ENCODE data around the gene RCN2. TPM values are rescaled to one million over a fixed set of nuclear protein-coding genes. Genes with fewer than 3 reads are reported as not detected.
"Not testable (repeated sequence)": the region's sequence is repeated elsewhere in the genome, so short reads cannot be mapped to it uniquely, and the experiment has no call there.

RCN2 gene, protein sequence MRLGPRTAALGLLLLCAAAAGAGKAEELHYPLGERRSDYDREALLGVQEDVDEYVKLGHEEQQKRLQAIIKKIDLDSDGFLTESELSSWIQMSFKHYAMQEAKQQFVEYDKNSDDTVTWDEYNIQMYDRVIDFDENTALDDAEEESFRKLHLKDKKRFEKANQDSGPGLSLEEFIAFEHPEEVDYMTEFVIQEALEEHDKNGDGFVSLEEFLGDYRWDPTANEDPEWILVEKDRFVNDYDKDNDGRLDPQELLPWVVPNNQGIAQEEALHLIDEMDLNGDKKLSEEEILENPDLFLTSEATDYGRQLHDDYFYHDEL
- 35.9 and 42.0 TPM in 2 replicates for total RNA-seq

DNA sequence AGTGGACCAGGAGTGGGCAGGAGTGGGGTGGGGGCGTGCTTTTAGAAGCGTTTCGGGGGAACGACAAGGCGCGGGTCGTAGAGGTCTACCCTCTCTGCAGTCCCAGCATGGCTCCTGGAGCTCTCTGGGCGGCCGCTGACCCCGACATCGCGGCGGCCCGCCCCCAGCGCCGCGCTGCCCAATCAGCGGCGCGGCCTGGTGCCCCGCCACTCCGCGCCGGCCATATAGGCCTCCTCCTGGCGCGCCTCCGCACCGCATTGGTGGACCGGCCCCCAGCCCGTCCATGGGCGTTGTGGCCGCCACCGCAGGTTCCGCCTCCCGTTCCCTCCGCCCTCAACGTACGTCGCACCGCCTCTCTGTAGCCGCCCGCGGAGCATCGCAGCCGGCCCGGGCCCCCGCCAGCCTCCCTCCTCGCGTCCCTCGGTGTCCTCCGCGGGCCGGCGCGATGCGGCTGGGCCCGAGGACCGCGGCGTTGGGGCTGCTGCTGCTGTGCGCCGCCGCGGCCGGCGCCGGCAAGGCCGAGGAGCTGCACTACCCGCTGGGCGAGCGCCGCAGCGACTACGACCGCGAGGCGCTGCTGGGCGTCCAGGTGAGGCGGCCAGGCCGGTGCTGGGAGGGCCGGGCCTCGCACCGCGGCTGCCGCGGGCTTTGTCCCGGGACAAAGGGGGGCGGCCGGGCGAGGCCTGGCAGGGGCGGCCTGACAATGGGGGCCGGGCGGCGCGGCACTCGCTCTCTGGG is at the start of gene RCN2:
TSS of gene RCN2 (plus strand) at position 353 of the 738 bp plus-strand sequence. CDS start at position 446, 93 bp downstream.
- peak; percentile 79 to 96 for DNase-seq (ENCODE audit: low read depth in 2 of 2)

DNA sequence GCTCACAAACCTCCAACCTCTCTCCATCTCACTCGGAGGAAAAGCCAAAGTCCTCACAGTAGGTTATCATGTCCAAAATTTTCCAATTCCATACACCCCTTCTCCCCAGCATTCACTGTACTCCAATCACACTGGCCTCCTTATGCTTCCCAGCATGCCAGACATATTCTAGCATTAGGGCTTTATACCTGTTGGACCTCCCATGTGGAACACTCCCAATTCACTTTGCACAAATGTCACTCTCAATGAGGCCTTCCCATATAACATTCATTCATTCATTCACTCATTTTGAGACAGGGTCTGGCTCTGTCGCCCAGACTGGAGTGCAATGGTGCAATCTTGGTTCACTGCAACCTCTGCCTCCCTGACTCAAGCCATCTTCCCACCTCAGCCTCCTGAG is 46.3 kb upstream of the RCN2 start:
- no peak for DNase-seq (ENCODE audit: low read depth in 2 of 2)

DNA sequence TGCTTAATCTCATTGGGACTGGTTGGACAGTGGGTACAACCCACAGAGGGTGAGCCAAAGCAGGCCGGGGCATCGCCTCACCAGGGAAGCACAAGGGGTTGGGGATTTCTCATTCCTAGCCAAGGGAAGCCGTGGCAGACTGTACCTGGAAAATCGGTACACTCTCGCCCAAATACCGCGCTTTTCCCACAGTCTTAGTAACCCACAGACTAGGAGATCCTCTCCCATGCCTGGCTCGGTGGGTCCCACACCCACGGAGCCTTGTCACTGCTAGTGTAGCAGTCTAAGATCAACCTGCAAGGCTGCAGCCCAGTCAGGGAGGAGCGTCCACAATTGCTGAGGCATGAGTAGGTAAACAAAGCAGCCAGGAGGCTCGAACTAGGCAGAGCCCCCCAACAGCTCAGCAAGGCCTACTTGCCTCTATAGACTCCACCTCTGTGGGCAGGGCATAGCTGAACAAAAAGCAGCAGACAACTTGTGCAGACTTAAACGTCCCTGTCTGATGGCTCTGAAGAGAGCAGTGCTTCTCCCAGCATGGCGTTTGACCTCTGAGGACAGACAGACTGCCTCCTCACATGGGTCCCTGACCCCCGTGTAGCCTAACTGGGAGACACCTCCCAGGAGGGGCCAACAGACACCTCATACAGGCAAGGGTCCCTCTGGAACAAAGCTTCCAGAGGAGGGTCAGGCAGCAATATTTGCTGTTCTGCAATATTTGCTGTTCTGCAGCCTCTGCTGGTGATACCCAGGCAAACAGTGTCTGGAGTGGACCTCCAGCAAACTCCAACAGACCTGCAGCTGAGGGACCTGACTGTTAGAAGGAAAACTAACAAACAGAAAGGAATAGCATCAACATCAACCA is 44.0 kb upstream of the RCN2 start:
- DNase-seq (ENCODE audit: low read depth in 2 of 2), result not testable (repeated sequence)

DNA sequence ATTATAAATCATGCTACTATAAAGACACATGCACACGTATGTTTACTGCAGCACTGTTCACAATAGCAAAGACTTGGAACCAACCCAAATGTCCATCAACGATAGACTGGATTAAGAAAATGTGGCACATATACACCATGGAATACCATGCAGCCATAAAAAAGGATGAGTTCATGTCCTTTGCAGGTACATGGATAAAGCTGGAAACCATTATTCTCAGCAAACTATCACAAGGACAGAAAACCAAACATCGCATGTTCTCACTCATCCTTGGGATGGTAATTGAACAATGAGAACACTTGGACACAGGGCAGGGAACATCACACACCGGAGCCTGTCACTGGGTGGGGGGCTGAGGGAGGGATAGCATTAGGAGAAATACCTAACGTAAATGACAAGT is 38.7 kb upstream of the RCN2 start:
- DNase-seq (ENCODE audit: low read depth in 2 of 2), result not testable (repeated sequence)

DNA sequence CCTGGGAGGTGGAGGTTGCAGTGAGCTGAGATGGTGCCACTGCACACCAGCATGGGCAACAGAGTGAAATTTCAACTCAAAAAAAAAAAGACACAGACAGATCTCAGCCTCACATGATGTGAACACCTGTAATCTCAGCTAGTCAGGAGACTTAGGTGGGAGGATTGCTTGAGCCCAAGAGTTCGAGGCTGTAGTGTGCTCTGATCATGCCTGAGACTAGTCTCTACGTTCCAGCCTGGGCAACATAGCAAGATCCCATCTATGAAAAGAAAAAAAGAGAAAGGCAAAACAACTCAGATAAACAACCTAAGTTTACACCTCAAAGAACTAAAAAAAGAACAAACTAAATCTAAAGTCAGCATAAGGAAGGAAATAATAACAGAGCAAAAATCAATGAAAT is 37.4 kb upstream of the RCN2 start:
- no peak for DNase-seq (ENCODE audit: low read depth in 2 of 2)

DNA sequence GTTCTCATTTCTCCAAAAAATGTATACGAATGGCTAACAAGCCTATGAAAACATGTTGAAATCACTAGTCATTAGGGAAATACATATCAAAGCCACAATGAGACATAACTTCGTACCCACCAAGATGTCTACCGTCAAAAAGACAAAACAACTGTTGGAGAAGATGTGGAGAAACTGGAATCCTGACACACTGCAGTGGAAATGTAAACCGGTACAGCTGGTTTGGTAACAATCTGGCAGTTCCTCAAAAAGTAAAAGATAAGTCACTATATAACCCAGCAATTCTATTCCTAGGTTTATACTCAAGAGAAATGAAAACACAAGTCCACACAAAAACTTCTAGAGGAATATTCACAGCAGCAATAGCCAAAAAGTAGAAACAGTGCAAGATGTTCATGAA is 33.4 kb upstream of the RCN2 start:
- no peak for DNase-seq (ENCODE audit: low read depth in 2 of 2)

DNA sequence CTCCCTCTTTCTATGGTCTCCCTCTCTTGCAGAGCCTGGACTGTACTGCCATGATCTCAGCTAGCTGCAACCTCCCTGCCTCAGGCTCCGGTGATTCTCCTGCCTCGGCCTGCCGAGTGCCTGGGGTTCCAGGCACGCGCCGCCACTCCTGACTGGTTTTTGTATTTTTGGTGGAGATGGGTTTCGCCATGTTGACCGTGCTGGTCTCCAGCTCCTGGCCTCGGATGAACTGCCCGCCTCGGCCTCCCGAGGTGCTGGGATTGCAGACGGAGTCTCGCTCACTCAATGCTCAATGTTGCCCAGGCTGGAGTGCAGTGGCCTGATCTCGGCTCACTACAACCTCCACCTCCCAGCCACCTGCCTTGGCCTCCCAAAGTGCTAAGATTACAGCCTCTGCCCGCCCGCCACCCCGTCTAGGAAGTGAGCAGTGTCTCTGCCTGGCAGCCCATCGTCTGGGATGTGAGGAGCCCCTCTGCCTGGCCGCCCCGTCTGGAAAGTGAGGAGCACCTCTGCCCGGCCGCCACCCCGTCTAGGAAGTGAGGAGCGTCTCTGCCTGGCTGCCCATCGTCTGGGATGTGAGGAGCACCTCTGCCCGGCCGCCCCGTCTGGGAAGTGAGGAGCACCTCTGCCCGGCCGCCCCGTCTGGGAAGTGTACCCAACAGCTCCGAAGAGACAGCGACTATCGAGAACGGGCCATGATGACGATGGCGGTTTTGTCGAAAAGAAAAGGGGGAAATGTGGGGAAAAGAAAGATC is 32.2 kb upstream of the RCN2 start:
- not testable (repeated sequence) for DNase-seq (ENCODE audit: low read depth in 2 of 2)

DNA sequence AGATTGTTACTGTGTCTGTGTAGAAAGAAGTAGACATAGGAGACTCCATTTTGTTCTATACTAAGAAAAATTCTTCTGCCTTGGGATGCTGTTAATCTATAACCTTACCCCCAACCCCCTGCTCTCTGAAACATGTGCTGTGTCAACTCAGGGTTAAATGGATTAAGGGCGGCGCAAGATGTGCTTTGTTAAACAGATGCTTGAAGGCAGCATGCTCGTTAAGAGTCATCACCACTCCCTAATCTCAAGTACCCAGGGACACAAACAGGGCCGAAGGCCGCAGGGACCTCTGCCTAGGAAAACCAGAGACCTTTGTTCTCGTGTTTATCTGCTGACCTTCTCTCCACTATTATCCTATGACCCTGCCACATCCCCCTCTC is 31.6 kb upstream of the RCN2 start:
- not testable (repeated sequence) for DNase-seq (ENCODE audit: low read depth in 2 of 2)

DNA sequence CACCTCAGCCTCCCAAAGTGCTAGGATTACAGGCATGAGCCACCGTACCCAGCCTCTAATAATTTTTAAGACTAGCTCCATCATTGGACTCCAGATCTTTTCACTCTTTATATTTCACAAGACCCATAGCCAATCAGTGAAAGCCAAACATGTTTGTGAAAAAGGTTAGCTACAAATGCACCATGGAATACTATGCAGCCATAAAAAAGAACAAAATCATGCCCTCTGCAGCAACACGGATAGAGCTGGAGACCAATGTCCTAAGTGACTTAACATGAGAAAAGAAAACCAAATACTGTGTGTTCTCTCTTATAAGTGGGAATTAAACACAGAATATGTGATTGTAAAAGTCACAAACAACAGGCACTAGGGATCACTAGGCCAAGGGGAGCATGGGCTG is 29.6 kb upstream of the RCN2 start:
- no peak for DNase-seq (ENCODE audit: low read depth in 2 of 2)

DNA sequence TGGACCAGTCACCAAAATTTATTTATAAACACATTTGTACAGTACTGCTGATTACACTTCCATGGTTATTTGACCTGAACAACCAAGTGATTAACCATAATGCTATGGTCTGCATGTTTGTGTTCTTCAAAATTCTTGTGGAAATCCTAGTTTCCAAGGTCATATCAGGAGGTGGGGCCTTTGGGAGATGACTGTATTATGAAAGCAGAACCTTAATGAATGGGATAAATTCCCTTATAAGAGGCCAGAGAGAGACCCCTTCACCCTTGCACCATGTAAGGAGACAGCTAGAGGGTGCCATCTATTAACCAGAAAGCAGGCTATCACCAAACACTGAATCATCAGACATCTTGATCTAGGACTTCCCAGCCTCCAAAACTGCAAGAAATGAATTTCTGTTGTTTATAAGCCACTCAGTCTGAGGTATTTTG is 28.3 kb upstream of the RCN2 start:
- DNase-seq (ENCODE audit: low read depth in 2 of 2), result peak in 1 of 2 donors; percentile 43

DNA sequence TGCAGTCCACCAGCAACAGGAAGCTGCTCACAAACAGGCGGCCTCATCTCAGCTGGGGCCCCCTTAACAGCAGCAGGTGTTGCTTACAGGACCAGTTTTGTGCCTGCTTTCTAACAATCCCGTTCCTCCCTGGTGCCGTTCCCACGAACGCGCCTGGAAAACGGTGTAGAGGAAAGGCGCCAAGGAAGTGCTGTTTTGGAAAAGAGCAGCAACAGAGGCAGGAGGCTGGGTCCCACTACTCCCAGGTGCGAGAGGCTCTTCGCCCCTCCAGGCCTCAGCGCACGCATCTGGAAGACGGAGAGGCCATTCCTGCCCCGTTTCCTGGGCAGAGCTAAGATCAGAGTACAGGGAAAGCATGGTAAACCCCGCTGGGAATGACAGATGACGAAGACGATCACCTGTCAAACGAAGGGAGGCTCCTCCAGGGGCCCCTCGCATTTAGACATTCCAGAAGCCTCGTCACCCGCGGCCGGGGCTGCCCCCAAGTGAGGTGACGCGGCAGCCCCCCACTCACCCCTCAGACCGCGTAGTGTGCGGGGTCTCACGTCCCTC is 27.0 kb upstream of the RCN2 start:
- peak in 1 of 2 donors; percentile 36 for DNase-seq (ENCODE audit: low read depth in 2 of 2)

DNA sequence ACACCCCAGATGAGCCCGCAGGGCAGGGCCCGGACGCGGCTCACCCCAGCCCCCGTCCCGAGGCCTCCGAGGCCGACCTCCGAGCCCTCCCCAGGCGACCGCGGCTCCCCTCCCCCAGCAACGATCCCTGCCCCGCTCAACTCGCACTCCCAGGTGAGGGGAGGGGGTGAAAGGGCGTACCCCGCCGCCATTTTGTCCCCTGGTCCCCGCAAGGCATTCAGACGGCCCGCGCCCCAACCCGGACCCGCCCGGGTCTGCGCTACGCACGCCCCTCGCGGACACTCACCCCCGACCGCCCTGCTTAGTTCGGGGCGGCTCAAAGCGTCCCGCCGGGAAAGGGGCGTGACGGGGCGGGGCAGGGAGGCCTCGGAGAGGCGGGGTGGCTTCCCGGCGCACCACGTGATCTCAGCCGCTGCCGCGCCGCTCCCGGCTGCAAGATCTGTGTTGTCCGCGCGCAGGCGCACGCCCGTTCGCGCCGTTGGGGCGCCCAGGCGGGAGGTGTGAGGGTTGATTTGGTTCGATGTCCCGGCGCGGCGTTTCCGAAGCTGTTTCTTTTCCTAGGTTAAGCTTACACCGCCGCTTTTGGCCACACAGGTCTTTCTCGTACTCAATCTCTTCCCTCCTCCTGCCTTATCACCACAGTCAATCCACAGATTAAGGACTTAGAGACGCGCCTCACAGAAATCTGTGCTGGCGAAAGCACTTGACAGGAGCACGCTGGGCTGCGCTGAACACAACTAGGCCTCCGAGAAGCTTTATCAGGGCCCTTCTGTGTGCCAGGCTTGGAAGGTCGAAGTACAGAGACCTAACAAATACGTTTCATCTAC is 26.3 kb upstream of the RCN2 start, which contains the start of gene SCAPER:
TSS of gene SCAPER (minus strand) at position 328 of the 827 bp plus-strand sequence. CDS start 21,523 bp downstream, outside the sequence.
- DNase-seq (ENCODE audit: low read depth in 2 of 2), result peak; percentile 73 to 91

DNA sequence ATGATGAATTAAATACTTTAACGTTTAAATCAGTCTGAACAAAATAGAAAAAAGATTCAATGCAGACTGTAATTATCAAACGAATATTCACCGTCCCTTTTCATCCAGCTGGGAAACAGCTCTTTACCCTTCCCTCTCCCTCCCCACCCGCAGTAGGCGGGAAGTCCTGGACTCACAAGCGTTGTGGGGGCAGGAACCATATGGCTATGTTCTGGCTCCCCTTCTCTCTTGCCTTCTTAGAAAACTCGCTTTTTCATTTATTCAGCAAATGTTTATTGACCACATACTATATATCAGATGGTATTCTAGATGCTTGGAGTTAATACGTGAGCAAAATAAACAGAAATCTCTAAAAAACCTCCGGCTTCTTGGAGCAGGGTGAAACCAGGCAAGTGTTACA is 25.7 kb upstream of the RCN2 start:
- DNase-seq (ENCODE audit: low read depth in 2 of 2), result no peak

DNA sequence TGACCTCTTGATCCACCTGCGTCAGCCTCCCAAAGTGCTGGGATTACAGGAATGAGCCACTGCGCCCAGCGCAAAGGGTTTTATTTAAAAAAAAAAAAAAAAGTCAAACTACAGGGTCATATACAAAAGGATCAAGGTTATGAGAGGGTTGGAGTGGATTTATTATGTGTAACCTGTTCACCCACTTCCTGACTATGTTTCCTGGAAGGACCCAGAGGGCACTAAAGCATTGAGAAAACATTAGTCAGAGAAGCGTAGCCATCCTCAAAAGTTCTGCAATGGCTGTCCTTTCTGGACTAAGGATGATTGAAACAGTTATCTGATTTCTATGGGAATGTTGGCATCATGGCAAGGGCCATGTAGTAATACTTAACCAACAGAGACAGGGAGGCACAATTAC is 19.1 kb upstream of the RCN2 start:
- DNase-seq (ENCODE audit: low read depth in 2 of 2), result no peak

DNA sequence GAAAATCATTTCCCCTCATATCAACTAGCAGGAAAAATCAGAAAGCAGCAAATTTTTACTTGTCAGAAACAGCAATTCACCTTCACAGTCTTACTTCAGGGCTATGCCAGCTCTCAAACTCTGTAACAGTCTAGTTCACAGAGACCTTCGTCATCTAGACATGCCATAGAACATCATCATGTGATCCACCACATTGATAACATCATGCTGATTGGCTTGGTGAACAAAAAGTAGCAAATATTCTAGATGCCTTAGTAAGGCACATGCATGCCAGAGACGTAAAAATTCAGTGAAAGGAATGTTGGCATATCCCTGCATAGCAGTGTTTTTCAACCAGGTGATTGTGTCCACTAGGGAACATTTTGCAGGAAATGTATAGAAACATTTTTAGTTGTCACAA is 17.8 kb upstream of the RCN2 start:
- no peak for DNase-seq (ENCODE audit: low read depth in 2 of 2)

DNA sequence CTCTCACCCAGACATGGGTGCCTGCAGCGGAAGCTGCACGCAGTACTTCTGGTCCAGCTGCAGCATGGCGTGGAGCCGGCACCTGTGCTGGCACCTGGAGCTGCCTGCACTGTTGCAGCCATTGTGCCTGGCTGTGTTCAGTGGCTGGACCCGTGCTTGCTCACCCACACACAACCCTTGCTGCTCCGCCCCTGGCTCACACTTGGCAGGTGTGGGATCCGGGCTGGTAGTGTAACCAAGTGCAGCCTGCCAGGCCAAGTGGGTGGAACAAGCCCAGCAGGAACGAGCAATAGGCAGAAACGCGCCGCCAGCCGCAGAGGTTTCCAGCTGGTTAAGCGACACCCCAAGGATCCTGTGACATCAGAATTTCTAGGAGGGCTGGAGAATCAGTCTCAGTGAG is 15.2 kb upstream of the RCN2 start:
- no peak for DNase-seq (ENCODE audit: low read depth in 2 of 2)

DNA sequence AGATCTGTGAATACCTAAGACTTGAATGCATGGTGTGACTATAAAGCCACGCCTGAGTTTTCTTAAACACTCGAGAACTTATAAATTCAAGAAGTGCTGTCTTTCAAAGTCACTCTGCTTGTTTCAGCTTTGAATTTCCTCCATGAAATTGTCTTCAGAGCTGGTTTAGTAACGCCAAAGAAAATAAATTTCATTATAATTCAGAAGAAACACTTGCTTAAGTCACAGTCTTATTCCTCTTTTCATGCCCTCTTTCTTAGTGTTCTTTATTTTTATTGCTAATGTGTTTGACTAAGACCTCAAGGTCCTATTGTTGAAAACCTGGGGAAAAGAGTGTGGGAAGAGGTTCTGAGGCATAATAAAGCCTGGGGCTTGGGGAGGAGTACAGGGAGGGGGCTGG is 3.3 kb upstream of the RCN2 start:
- no peak for DNase-seq (ENCODE audit: low read depth in 2 of 2)

DNA sequence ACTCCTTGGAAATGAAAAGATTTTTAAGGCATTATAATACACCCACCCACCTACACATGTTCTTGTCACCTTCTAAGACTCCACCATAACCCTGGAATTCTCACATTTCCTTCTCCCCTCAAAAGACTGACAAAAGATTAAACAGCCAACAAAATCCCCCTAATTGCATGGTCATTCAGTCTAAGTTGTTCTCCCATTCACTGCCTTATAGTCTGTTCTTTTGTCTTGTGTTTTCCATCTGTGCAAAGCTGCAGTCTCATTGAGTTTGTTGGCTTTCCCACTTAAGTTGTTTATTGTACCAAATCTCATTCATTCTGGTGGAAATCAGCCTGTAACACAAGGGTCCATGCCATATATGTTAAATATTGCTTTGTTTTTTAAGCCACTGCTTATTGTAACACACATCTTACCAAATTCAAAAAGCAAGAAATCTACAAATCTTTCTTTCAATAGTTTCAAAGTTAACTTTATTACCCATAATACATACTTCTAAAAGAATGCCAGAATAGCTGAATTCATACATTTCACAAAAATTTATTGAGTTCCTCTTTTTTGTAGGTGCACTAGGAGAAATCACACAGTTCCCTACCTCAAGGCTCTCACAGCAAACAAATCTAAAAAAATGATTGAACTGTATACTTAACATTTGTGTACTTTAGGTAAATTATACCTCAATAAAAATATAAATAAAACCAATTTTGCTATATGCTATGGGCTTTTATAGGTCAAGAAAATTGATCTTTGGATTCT is 2.4 kb upstream of the RCN2 start:
- no peak for DNase-seq (ENCODE audit: low read depth in 2 of 2)

DNA sequence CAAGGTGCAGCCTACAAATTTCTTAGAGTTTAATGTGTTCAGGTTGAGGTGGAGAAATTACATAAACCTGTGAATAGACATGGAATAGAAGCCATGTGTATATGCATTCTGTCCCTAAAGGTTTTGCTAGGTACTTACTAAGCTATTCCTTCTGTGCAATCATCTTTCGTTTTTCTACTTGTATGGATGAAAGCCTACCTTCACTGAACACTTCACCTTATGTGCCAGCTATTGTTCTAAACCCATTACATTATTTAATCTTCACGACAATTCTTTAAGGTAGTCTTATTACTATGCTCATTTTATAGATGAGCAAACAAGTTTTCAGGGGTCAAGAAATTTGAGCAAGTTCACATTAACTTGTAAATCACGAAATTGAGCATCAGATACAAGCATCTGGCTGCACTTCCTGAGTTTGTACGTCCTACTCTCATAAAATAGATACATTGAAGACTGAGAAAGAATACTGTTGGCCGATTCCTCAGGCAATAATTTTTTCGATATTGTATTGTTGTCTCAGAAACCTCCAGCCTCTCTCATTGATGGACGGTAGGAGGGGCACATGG is 635 bp upstream of the RCN2 start:
- DNase-seq (ENCODE audit: low read depth in 2 of 2), result no peak

Data from dermis microvascular lymphatic vessel endothelial cell (primary cell).